HG03575 (cell line): ENCODE measurements around the gene ZNF556.
A peak's percentile ranks its signal among the peaks of the same experiment; 100 is the strongest.

Experiments
- ATAC-seq: cut with Tn5 transposase; IDR thresholded peaks from one replicate; pipeline ENCODE4 v1.9.1; 2021; ENCODE audit not compliant: unreplicated experiment, insufficient number of reproducible peaks, low FRiP score; ENCODE audit errors: extremely low read depth

Gene ZNF556

DNA sequence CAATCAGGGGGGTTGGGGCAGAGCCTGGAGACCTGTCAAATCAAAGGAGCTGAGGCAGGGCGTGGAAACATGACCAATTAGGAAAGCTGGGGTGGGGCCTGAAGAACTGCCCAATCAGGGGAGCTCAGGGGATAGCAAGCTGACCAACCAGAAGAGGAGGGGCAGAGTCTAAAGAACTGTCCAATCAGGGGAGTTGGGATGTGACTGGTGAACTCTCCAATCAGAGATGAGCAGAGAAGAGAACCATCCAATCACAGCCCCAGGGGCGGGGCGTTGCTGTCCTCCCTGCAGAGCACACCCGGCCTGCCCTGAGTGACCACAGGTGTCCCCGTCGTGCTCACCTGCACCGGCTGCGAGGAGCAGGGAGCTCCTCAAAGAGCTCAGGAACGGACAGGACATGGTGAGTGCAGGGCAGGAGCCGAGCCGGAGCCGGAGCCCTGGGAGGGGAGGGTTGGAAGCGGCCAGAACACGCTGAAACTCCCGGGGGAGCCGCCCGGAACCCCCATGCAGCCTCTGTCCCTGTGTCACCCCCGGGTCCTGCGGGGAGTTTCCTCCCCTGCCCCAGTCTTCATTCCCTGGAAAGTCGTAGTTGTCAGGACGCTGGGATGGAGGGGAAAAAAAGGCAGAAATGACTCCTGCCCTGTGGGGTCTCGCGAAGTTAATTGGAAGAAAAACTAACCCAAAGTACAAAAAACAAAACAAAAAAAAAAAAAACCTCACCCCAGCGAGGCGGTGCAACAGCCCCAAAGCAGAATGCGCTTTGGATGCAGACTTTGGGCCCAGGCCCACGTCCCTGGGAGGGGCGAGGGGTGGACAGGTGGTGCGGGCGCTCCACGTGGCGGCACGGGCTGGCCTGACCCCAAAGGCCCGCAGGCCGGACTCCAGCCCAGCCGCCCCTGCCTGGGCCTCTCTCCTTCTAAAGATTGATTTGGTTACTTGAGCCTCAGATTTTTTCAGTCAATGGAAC lies at the start of gene ZNF556:
Gene ZNF556 (plus strand): TSS at position 311 of the 967 bp plus-strand sequence. CDS start 87 bp downstream, at position 398.
- no peak for ATAC-seq

DNA sequence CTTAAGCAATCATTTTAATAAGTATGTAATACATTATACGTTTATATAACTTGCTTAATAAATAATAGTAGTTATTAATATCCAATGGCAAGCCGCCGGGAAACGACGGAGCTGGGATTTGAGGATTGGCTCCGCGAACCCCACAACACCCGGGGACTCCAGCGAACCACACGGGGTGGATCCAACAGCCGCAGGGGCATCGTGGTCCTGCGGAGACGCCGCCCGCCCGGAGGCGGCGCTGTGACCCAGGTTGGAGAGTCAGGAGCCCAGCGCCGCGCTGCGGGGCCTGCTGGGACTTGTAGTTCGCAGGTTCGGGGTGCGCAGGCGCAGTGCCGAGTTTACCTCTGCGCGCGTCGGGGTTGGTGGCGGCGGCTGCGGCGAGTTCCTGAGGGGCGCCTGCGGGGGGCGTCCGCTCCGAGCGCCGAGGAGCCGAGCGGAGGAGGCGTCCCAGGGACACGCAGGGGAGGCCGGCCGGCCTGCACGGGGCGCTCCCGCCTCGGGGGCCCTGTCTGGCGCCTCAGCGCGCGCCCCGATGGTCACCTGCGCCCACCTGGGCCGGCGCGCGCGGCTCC lies 47.5 kb upstream of the ZNF556 start, which contains the start of gene ZNF554:
Gene ZNF554 (plus strand): TSS at position 329 of the 572 bp plus-strand sequence. CDS start 204 bp downstream, at position 533.
- ATAC-seq, result peak; percentile 42

DNA sequence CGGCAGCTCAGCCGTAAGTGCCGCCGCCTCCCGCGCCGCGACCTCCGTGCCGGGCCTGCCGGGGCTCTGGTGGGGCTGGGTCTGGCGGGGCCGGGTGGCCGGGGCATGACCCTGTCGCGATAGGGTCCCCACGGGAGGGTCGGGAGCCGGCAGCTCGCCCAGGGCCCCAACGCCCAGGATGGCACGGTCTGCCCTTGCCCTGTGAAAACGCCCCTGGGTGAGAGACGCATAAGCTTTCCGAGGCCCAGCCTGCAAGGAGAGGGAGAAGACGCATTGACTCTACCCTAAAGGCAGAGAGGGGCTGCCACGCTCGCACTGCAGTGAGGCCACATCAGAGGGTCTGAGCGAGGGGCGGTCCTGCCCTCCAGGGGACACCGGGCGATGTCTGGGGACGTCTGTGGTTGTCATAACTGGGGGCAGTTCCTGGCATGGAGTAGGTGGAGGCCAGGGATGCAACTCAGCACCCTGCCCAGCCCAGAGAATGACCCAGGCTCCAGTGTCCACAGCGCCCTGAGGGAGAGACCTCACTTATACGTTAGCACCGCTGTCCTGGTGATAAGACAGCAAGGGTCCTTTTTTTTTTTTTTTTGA lies 46.9 kb upstream of the ZNF556 start:
- ATAC-seq, result no peak

DNA sequence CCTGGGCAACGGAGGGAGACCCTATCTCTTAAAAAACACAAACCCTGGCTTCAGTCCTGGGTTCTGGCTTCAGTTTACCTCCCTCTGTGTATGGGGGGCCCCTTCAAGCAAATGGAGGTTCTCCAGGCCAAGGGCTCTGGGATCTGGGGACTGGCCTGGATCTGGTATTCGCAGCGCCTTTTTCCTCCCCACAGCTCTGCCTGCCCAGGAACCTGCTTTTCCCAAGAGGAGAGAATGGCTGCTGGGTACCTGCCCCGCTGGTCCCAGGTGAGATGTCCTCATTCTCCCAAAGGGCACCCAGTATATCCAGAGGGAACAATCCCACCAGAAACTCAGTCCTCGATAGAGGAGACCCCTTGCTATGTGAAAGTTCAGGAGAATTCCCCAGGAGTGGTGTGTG lies 44.3 kb upstream of the ZNF556 start:
- no peak for ATAC-seq

GRCh38 chr19:2823646-2824045 lies 43.5 kb upstream of the ZNF556 start:
- no peak for ATAC-seq

DNA sequence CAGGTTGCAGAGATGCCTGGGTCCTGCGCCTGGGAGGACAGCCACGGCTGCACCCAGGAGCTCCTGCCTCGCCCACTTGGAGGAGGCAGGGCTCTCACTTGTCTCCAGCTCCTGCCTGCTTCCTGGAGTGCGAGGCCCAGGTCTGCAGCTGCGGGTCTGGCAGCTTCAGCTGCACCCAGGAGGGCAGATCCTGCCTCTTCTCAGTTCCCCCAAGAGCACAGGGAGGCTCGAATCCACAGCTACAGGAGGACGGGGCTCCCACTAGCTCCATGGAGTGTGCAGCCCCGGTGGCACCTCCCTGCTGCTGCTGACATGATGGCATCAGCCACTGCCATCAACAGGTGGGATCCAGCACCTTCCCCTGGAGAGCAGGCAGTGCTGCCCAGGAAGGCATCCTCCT lies 43.0 kb upstream of the ZNF556 start:
- no peak for ATAC-seq

DNA sequence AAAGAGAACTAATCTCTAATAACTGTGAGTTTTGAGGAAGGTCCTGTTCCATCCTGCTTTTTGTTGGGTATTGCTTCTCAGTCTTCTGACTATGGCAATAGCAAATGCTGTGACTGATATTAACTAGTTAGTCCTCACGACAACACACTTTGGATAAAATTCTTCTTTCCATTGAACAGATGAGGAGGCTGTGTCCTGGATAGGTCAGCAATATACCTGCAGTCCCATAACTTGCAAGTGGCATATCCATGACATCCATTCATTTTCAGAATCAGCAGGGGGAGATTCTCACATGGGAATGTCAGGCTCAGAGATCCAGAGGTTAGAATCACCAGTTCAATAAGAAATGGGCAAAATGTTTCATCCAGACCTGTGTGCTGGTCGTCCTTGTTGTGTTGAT lies 40.1 kb upstream of the ZNF556 start:
- no peak for ATAC-seq

GRCh38 chr19:2827840-2828489 lies 39.2 kb upstream of the ZNF556 start:
- ATAC-seq, result no peak

- no peak for ATAC-seq
Observed at GRCh38 chr19:2834294-2834871, 32.8 kb upstream of the ZNF556 start.

DNA sequence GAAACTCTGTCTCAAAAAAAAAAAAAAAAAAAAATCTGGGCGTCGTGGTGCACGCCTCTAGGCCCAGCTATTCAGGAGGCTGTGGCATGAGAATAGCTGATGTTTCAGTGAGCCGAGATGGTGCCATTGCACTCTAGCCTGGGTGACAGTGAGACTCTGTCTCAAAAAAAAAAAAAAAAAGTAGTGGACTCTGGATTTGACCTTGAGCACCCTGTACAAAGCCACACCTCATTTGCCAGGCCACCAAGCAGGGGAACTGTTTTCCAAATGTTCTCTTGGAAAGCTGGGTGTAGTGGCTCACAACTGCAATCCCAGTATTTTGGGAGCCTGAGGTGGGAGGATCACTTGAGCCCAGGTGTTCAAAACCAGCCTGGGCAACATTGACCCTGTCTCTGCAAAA lies 29.7 kb upstream of the ZNF556 start:
- no peak for ATAC-seq

DNA sequence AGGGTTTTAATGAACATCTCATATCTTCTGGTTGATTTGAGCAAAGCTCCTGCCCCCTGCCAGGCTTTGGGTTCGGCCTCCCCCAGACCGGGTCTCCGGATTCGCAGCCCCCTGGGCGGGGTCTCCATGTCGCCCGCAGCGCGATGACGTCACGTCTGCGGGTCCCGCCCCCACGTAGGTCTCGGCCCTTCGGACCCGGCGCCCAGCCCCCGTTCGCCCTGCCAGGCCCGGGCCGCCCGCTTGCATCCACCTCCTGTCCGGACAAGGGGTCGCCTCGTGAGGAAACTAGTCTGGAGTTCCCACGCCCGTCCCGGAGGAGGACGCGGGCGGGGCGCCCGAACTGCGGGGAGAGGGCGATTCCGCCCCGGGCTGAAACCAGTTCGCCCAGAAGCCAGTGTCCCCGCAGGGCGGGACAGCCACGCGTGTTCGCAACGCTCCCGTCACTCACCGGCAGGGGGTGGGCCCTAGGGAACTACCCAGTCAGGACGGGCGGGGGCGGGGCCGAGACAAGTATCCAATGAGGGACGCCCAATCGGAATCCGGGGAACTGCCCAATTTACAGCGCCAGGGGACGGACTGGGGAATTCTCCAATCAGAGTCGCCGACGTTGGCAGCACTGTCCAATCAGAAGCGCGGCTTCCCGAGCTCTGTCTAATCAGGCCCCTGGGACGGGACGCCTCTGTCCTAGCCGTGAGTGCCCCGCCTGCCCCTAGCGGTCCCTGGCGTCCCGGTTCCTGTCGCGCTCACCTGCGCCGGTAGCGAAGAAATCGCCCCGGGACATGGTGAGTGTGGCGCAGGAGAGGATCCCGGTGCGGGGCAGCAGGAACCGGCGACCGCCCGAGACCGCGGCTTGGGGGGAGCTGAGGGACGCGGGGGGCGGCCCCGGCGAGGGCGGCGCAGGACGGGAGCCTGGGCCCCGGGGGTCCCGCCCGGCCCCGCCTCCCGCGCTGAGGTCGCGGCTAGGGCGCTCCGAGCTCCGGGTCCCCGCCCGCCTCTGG lies 26.0 kb upstream of the ZNF556 start, which contains the start of gene ZNF555:
Gene ZNF555 (plus strand): TSS at position 682 of the 998 bp plus-strand sequence. CDS start 98 bp downstream, at position 780.
- no peak for ATAC-seq

- no peak for ATAC-seq
Observed at GRCh38 chr19:2841855-2842574, 25.1 kb upstream of the ZNF556 start.

DNA sequence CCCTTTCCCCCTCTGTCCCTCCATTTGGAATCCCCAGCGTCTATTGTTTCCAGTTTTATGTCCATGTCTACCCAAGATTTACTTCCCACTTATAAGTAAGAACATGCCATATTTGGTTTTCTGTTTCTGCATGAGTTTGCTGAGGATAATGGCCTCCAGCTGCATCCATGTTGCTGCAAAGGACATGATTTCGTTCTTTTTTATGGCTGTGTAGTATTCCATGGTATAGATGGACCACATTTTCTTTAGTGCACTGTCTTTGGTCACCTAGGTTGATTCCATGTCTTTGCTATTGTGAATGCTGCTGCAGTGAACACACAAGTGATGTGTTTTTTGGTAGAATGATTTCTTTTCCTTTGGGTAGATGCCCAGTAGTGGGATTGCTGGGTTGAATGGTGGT lies 22.0 kb upstream of the ZNF556 start:
- no peak for ATAC-seq

DNA sequence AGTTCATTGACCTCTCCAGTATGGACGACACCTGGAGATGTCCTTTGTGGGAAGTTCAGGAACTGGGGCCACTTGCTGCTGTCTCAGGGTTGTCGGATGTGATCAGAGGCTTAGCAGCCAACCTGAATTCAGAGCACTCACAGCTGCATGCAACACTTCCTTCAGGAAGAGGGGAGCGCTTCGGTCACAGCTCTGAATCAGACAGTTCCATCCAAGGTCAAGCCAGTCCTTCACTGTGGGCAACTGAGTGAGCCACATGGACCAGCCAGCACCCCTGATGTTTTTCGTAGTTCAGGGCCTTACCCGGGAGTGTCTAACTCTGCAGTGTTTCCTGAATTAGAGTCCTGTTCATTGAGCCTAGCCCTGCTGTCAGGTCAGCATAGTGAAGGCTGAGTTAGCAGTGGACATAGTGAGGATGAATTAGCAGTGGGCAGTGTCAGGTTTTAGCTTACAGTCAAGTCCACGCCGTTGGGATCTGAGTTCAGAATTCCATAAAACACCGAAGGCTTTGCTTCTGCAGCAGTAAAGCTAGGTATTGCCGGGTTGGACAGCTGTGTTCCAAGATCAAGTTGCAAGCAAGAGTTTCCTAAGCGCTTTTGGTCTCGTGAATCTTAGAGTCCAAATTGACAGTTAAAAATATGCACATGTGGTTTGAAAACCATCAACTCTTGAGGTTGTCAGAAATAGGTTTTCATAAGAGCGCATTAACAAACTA lies 20.8 kb upstream of the ZNF556 start:
- ATAC-seq, result no peak

DNA sequence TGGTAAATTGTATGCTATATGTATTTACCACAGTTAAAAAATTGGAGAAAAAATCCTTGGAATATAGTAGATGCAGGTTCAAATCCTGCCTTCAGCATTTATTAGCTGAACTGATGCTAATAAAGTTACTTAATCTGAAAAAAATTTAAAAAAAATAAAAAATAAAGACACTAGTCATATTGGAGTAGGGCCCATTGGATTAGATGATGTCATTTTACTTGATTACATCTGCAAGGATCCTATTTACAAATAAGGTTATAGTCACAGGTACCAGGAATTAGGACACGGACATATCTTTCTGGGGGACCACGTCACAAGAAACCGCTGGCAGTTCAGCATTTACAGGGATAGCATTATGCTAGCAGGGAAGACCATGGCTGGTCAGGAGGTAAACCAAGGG lies 19.6 kb upstream of the ZNF556 start:
- ATAC-seq, result no peak

DNA sequence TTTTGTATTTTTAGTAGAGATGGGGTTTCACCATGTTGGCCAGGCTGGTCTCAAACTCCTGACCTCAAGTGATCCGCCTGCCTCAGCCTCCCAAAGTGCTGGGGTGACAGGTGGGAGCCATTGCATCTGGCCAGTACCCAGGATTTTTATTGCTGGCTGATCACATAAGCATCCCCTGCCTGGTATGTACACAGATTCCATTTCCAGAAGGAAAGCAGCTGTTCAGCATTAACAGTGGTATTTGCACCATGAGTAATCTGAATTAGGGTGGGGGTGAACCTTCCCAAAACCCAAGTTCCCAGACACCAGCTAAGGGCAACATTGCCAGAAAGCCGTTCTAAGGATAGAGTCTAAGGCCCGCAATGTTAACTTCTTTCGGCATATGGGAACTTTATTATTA lies 18.5 kb upstream of the ZNF556 start:
- ATAC-seq, result no peak
